SK-N-SH treated with all-trans-retinoic acid at 6 μM for 48 hours (cell line): ENCODE results near the gene CTSE.

Experiments
- BACH2 ChIP-seq: fragments of 250-450 bp; sonication (Bioruptor Pico); IDR thresholded peaks from 2 replicates; pipeline ENCODE4 v1.9.0; 2021; ENCODE audit warnings: mild to moderate bottlenecking, borderline replicate concordance
- ISL1 ChIP-seq: fragments of 250-450 bp; sonication (Bioruptor Pico); IDR thresholded peaks from 2 replicates; pipeline ENCODE4 v2.1.2; 2022; ENCODE audit warnings: mild to moderate bottlenecking, moderate library complexity
- OSR1 ChIP-seq: fragments of 250-450 bp; sonication (Bioruptor Pico); IDR thresholded peaks from 2 replicates; pipeline ENCODE4 v1.8.0; 2022; ENCODE audit warnings: moderate library complexity, mild to moderate bottlenecking, inconsistent platforms
- PPARA ChIP-seq: fragments of 250-450 bp; sonication (Bioruptor Pico); IDR thresholded peaks from 2 replicates; pipeline ENCODE4 v1.5.0; 2020; ENCODE audit warnings: mild to moderate bottlenecking, borderline replicate concordance
- RARB ChIP-seq: fragments of 250-450 bp; sonication (Bioruptor Pico); IDR thresholded peaks from 2 replicates; pipeline ENCODE4 v1.8.0; 2021; ENCODE audit warnings: mild to moderate bottlenecking, moderate library complexity
- ZNF70 ChIP-seq: fragments of 450-650 bp; formaldehyde crosslinking; IDR thresholded peaks from 2 replicates; pipeline ENCODE4 v1.5.0; 2020; ENCODE audit warnings: mild to moderate bottlenecking, moderate library complexity
- TF ChIP-seq, protein P1 (sequence below): fragments of 250-450 bp; sonication (Bioruptor Pico); IDR thresholded peaks from 2 replicates; pipeline ENCODE4 v1.5.1; 2020; ENCODE audit warnings: low read depth, mild to moderate bottlenecking, moderate library complexity
- TF ChIP-seq, protein P2 (sequence below): fragments of 250-450 bp; sonication (Bioruptor Pico); IDR thresholded peaks from 2 replicates; pipeline ENCODE4 v1.5.0; 2020; ENCODE audit warnings: mild to moderate bottlenecking, moderate library complexity

DNA sequence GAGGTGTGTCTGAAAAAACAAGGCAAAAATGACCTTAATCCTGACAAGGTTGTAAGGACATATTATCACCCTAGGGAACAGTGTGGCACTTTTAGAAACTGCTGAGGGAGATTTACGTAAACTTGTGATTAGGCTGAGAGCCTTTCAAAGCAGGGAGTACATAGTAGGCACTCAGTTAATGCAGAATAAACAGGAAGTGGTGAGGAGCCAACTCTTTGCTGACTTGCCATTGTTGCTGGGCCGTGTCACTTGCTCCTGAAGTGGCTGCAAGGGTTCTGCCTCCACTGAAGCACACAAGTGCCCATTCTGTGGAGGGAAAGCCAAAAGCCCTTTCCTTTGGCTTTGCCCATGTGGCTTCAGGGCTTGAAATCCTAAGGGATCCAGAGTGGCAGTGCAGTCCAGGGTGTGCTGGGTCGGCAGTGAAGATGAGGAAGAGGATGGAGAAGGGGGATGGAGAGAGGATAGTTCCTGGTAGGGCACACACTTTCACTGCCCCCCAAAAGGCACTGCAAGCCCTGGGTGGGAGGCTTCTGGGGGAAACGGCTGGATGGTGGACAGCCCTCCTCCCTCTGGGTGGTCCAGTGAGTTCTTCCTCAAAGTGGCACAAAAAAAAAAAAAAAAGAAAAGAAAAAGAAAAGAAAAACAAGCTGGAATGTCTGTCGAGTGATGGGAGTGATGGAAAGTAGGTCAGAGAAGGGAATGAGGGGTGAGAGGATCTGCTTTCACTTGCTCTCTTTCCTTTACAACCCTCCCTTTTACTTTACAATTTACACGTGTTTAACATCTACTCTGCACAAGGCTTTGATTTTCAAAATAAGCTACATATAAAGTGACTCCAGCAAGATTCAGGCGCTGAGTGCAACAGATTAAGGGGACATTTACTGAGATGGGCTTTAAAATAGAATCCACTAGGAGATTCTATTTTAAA, 15.6 kb upstream of the CTSE start:
- no peak for TF ChIP-seq BACH2 (CRISPR knock-in tag)
- no peak for TF ChIP-seq RARB
- TF ChIP-seq OSR1 (CRISPR knock-in tag) = no peak
- no peak for TF ChIP-seq ZNF70 (CRISPR knock-in tag)
- TF ChIP-seq ISL1 (CRISPR knock-in tag) = no peak
- TF ChIP-seq, protein P1, sequence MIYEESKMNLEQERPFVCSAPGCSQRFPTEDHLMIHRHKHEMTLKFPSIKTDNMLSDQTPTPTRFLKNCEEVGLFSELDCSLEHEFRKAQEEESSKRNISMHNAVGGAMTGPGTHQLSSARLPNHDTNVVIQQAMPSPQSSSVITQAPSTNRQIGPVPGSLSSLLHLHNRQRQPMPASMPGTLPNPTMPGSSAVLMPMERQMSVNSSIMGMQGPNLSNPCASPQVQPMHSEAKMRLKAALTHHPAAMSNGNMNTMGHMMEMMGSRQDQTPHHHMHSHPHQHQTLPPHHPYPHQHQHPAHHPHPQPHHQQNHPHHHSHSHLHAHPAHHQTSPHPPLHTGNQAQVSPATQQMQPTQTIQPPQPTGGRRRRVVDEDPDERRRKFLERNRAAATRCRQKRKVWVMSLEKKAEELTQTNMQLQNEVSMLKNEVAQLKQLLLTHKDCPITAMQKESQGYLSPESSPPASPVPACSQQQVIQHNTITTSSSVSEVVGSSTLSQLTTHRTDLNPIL (CRISPR knock-in tag) = no peak
- no peak for TF ChIP-seq PPARA (CRISPR knock-in tag)
- TF ChIP-seq, protein P2, sequence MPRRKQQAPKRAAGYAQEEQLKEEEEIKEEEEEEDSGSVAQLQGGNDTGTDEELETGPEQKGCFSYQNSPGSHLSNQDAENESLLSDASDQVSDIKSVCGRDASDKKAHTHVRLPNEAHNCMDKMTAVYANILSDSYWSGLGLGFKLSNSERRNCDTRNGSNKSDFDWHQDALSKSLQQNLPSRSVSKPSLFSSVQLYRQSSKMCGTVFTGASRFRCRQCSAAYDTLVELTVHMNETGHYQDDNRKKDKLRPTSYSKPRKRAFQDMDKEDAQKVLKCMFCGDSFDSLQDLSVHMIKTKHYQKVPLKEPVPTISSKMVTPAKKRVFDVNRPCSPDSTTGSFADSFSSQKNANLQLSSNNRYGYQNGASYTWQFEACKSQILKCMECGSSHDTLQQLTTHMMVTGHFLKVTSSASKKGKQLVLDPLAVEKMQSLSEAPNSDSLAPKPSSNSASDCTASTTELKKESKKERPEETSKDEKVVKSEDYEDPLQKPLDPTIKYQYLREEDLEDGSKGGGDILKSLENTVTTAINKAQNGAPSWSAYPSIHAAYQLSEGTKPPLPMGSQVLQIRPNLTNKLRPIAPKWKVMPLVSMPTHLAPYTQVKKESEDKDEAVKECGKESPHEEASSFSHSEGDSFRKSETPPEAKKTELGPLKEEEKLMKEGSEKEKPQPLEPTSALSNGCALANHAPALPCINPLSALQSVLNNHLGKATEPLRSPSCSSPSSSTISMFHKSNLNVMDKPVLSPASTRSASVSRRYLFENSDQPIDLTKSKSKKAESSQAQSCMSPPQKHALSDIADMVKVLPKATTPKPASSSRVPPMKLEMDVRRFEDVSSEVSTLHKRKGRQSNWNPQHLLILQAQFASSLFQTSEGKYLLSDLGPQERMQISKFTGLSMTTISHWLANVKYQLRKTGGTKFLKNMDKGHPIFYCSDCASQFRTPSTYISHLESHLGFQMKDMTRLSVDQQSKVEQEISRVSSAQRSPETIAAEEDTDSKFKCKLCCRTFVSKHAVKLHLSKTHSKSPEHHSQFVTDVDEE (CRISPR knock-in tag) = no peak
